Measurements from ENCODE around the gene BCCIP.

- TF ChIP-seq CTCF (IDR thresholded peaks at IDR 0.05; ENCODE audit: insufficient read depth, low read length, poor library complexity, severe bottlenecking) (no peak), EZH2phosphoT487 (conservative IDR thresholded peaks at IDR 0.05; ENCODE audit: low read length) (no peak)
Measured at GRCh38 chr10:125783957-125784356, 39.4 kb upstream of the BCCIP start.

Data from SU-DHL-6 (cell line).